Measurements from ENCODE around the gene TBCD. TPM values are rescaled to one million over a fixed set of nuclear protein-coding genes. Genes with fewer than 3 reads are reported as not detected.

The TBCD gene
- total and polyA plus RNA-seq, 9 of the 15 experiments (the other 6 are each of a cell fraction or from before 2014, with no cell fraction given), result 8.9 to 98.5 (median 28.0) TPM

- no peak for TF ChIP-seq ZNF586 (CRISPR knock-in tag; conservative IDR thresholded peaks at IDR 0.05)
- TF ChIP-seq TBL1XR1 (IDR thresholded peaks at IDR 0.05; ENCODE audit: low read length in 2 of 2), result no peak
- TF ChIP-seq KLF1 (tag; IDR thresholded peaks at IDR 0.05), result no peak
- TF ChIP-seq MXD1 (CRISPR knock-in tag; IDR thresholded peaks at IDR 0.05; ENCODE audit: borderline replicate concordance, poor library complexity, severe bottlenecking), result no peak
- peak; percentile 24; the same call in 1 of the 2 replicates for TF ChIP-seq POLR2G (IDR thresholded peaks at IDR 0.05; ENCODE audit: low read depth, low read length)
- no peak for ATAC-seq
- in situ Hi-C loops (cut with MboI) (no loop called here), intact Hi-C loops (cut with micrococcal nuclease) (no loop called here)
- no peak for FAIRE-seq
- ChIA-PET CTCF (ENCODE audit: low intra/inter-chr PET ratio) (no interaction called here), POLR2A (interaction anchor here (1.1 to 1.4 kb wide), 2 partner anchors 9 to 11 kb away, joined by 3 read pairs; no protein-coding TSS in a partner anchor)
- Histone ChIP-seq H3K27ac (ENCODE audit: extremely low read depth, low read depth, low read length) (no peak overlapping the region), H3K4me3 (no peak overlapping the region), H3K4me1 (replicated peaks in 1 of 2; ENCODE audit: control insufficient read depth in 2 of 2, insufficient read depth in 2 of 2, low read length in 2 of 2) (peaks cover 7 to 36% of the 10 kb centered on the region in 2 experiments; a peak in 4 of 5 replicates), H3K27me3 (ENCODE audit: control insufficient read depth in 2 of 2, insufficient read depth in 2 of 2, low read length in 2 of 2) (no peaks in the 10 kb centered on the region), H2AFZ (ENCODE audit: low read depth, low read length) (no peak overlapping the region), H3K9me3 (replicated peaks; ENCODE audit: control insufficient read depth, insufficient read depth, low read depth, low read length) (no peaks in the 10 kb centered on the region), H3K9me1 (ENCODE audit: control insufficient read depth, insufficient read depth, low read length) (no peaks in the 10 kb centered on the region), H4K20me1 (replicated peaks; ENCODE audit: control insufficient read depth, insufficient read depth, low read length) (no peaks in the 10 kb centered on the region), H3K36me3 (ENCODE audit: control insufficient read depth, insufficient read depth, low read length) (peaks cover 58% of the 10 kb centered on the region), H3K79me2 (ENCODE audit: control insufficient read depth, insufficient read depth, low read length) (peaks cover 20% of the 10 kb centered on the region), H3K4me2 (ENCODE audit: insufficient read depth, low read length) (no peak overlapping the region), H3K9ac (ENCODE audit: insufficient read depth in 1 of 2, low read depth in 2 of 2, low read length in 2 of 2) (no peak overlapping the region; a peak in 1 of 4 replicates)
- WGBS (ENCODE audit: insufficient coverage, low coverage, missing lambda C conversion rate), result 89% methylated on average over 9 of the region's 10 CpGs
- DNase-seq (ENCODE audit: extremely low read depth in 1 of 4, low spot score in 3 of 4), result no peak
- BruUV-seq (replicated peaks), result no TSS peak
Observed at GRCh38 chr17:82891911-82892310, 140.0 kb downstream of the TBCD start.
